ENCODE results near the gene RCSD1. TPM values are rescaled to one million over a fixed set of nuclear protein-coding genes. Genes with fewer than 3 reads are reported as not detected.

Gene RCSD1
- total and polyA plus RNA-seq, 2 of the 4 experiments (the other 2 are of a cell fraction), result 0.03 TPM; not detected in 1

GRCh38 chr1:167667536-167667935 is 37.5 kb downstream of the RCSD1 start:
- Histone ChIP-seq H3K27me3 (ENCODE audit: control insufficient read depth, insufficient read depth, low read length) (peaks cover 8% of the 10 kb centered on the region), H2BK20ac (ENCODE audit: low read depth, low read length) (no peak overlapping the region), H4K91ac (ENCODE audit: insufficient read depth, low read depth, low read length) (no peak overlapping the region), H2BK15ac (ENCODE audit: low read depth, low read length) (no peak overlapping the region), H3K4me1 (ENCODE audit: control insufficient read depth, insufficient read depth, low read length) (peaks cover 6% of the 10 kb centered on the region), H3K9me1 (ENCODE audit: insufficient read depth, low read length) (peaks cover 5% of the 10 kb centered on the region; the same call in 1 of the 2 replicates), H2AFZ (replicated peaks; ENCODE audit: low read length, poor library complexity) (no peak overlapping the region), H3K56ac (ENCODE audit: extremely low read depth, insufficient read depth, low read length) (no peak overlapping the region), H3K36me3 (ENCODE audit: control insufficient read depth, insufficient read depth, low read length) (no peaks in the 10 kb centered on the region), H3K18ac (ENCODE audit: low read depth, low read length) (no peak overlapping the region), H2AK5ac (ENCODE audit: low read depth, low read length) (no peak overlapping the region), H4K8ac (ENCODE audit: low read depth in 2 of 2, low read length in 2 of 2) (no peak overlapping the region), H3K9me3 (ENCODE audit: control insufficient read depth, insufficient read depth, low read length) (no peaks in the 10 kb centered on the region), H3K4me2 (ENCODE audit: low read depth, low read length) (no peak overlapping the region), H2BK5ac (ENCODE audit: low read depth, low read length, poor library complexity, severe bottlenecking) (no peak overlapping the region), H3K27ac (ENCODE audit: insufficient read depth, low read length) (no peak overlapping the region), H3K23ac (ENCODE audit: low read depth, low read length) (no peak overlapping the region), H4K5ac (ENCODE audit: low read depth, low read length) (no peak overlapping the region), H3K79me1 (ENCODE audit: low read depth in 1 of 2, low read length in 2 of 2) (no peaks in the 10 kb centered on the region), H4K20me1 (ENCODE audit: insufficient read depth, low read length) (no peaks in the 10 kb centered on the region), H2BK120ac (ENCODE audit: low read depth, low read length) (no peak overlapping the region), H2AK9ac (replicated peaks; ENCODE audit: low read depth, low read length, poor library complexity) (no peak overlapping the region), H3K4me3 (ENCODE audit: insufficient read depth, low read depth, low read length) (no peak overlapping the region), H3K9ac (ENCODE audit: low read depth, low read length) (no peak overlapping the region), H3K14ac (replicated peaks; ENCODE audit: low read depth, low read length) (no peak overlapping the region), H3K4ac (ENCODE audit: low read depth, low read length) (no peak overlapping the region)
- ChIA-PET CTCF (interaction anchor here (0.7 kb wide), 1 partner anchor 50 kb away, joined by 3 read pairs; no protein-coding TSS in a partner anchor), POLR2A (ENCODE audit: unreplicated experiment) (no interaction called here)
- BruUV-seq (replicated peaks), result no TSS peak
- intact Hi-C loops (cut with micrococcal nuclease), result no loop called here
- TF ChIP-seq RFX5 (IDR thresholded peaks at IDR 0.05; ENCODE audit: low read depth, low read length) (no peak), RCOR1 (IDR thresholded peaks at IDR 0.05; ENCODE audit: insufficient replicate concordance, low read length) (no peak), FOS (IDR thresholded peaks at IDR 0.05; ENCODE audit: low read depth, low read length) (no peak), NFE2L2 (IDR thresholded peaks at IDR 0.05; ENCODE audit: low read depth, low read length) (no peak), CTCF (conservative IDR thresholded peaks at IDR 0.05; ENCODE audit: low read depth, low read length) (no peak), POLR2A (IDR thresholded peaks at IDR 0.05; ENCODE audit: low read depth, low read length) (no peak), RAD21 (IDR thresholded peaks at IDR 0.05; ENCODE audit: low read length) (no peak), SMC3 (IDR thresholded peaks at IDR 0.05; ENCODE audit: low read depth, low read length) (no peak), ELK1 (IDR thresholded peaks at IDR 0.05; ENCODE audit: borderline replicate concordance, low read depth, low read length) (no peak), CHD1 (IDR thresholded peaks at IDR 0.05; ENCODE audit: low read depth, low read length) (no peak), CEBPB (IDR thresholded peaks at IDR 0.05; ENCODE audit: low read depth, low read length) (no peak), MAFK (IDR thresholded peaks at IDR 0.05; ENCODE audit: low read depth, low read length) (no peak), MXI1 (IDR thresholded peaks at IDR 0.05; ENCODE audit: borderline replicate concordance, low read depth, low read length) (no peak), BHLHE40 (IDR thresholded peaks at IDR 0.05; ENCODE audit: low read depth, low read length) (no peak), USF2 (IDR thresholded peaks at IDR 0.05; ENCODE audit: low read depth, low read length) (no peak), MAZ (IDR thresholded peaks at IDR 0.05; ENCODE audit: borderline replicate concordance, low read depth, low read length) (no peak)
- in situ Hi-C loops (cut with MboI; ENCODE audit: low sequenced_read_pairs), result no loop called here
- ATAC-seq (ENCODE audit: low read depth) (no peak), DNase-seq (no peak)
- dilution Hi-C loops (cut with HindIII; ENCODE audit: low sequenced_read_pairs, unreplicated experiment), result no loop called here
- WGBS, 2 experiments (ENCODE audit: extremely low coverage in 2 of 2, insufficient read length in 1 of 2), result no CpG with 5 or more reads among the region's 2 CpGs

All from IMR-90 (cell line).